Measurements from ENCODE around the gene GPR17. TPM values are rescaled to one million over a fixed set of nuclear protein-coding genes. Genes with fewer than 3 reads are reported as not detected.

Gene GPR17
- total RNA-seq, 1 experiment from 2014 or later = not detected

- H3K9me3 Mint-ChIP-seq (ENCODE audit: unreplicated experiment) = no peaks in the 10 kb centered on the region
- no peaks in the 10 kb centered on the region for H3K36me3 Mint-ChIP-seq (ENCODE audit: insufficient read depth, unreplicated experiment)
- no peak for TF ChIP-seq CTCF (IDR thresholded peaks at IDR 0.05; ENCODE audit: unreplicated experiment)
- H3K27ac Mint-ChIP-seq (ENCODE audit: low read depth, unreplicated experiment) = no peak overlapping the region
- H3K27me3 Mint-ChIP-seq (ENCODE audit: insufficient read depth, unreplicated experiment) = no peaks in the 10 kb centered on the region
- intact Hi-C loops (cut with micrococcal nuclease) = no loop called here
- ChIA-PET CTCF (no interaction called here), POLR2A (no interaction called here)
- DNase-seq (ENCODE audit: unreplicated experiment) = no peak
- no TSS peak for BruUV-seq (replicated peaks)
- no peak overlapping the region for H3K4me3 Mint-ChIP-seq (ENCODE audit: unreplicated experiment)
- H3K4me1 Mint-ChIP-seq (ENCODE audit: insufficient read depth, unreplicated experiment) = peaks cover 6% of the 10 kb centered on the region
These were observed 11.2 kb upstream of the GPR17 start for GRCh38 chr2:127634626-127635379.

GRCh38 chr2:127635380-127636237 lies 10.3 kb upstream of the GPR17 start:
- H3K4me1 Mint-ChIP-seq (ENCODE audit: insufficient read depth, unreplicated experiment) = no peaks in the 10 kb centered on the region
- H3K27me3 Mint-ChIP-seq (ENCODE audit: insufficient read depth, unreplicated experiment) = no peaks in the 10 kb centered on the region
- POLR2A ChIA-PET = no interaction called here
- no peak for DNase-seq (ENCODE audit: unreplicated experiment)
- H3K36me3 Mint-ChIP-seq (ENCODE audit: insufficient read depth, unreplicated experiment) = no peaks in the 10 kb centered on the region
- no peak overlapping the region for H3K27ac Mint-ChIP-seq (ENCODE audit: low read depth, unreplicated experiment)
- CTCF ChIA-PET = interaction anchor here (0.9 kb wide), 1 partner anchor 11 kb away, joined by 3 read pairs; no protein-coding TSS in a partner anchor
- no peak for TF ChIP-seq CTCF (IDR thresholded peaks at IDR 0.05; ENCODE audit: unreplicated experiment)
- H3K9me3 Mint-ChIP-seq (ENCODE audit: unreplicated experiment) = no peaks in the 10 kb centered on the region
- BruUV-seq (replicated peaks) = no TSS peak
- H3K4me3 Mint-ChIP-seq (ENCODE audit: unreplicated experiment) = no peak overlapping the region
- intact Hi-C loops (cut with micrococcal nuclease) = no loop called here

- H3K4me3 Mint-ChIP-seq (ENCODE audit: unreplicated experiment) = no peak overlapping the region
- H3K36me3 Mint-ChIP-seq (ENCODE audit: insufficient read depth, unreplicated experiment) = no peaks in the 10 kb centered on the region
- no peak for DNase-seq (ENCODE audit: unreplicated experiment)
- no peak overlapping the region for H3K27ac Mint-ChIP-seq (ENCODE audit: low read depth, unreplicated experiment)
- intact Hi-C loops (cut with micrococcal nuclease) = no loop called here
- H3K9me3 Mint-ChIP-seq (ENCODE audit: unreplicated experiment) = no peaks in the 10 kb centered on the region
- no peaks in the 10 kb centered on the region for H3K4me1 Mint-ChIP-seq (ENCODE audit: insufficient read depth, unreplicated experiment)
- CTCF ChIA-PET = interaction anchor here (0.9 kb wide), 1 partner anchor 12 kb away, joined by 3 read pairs; no protein-coding TSS in a partner anchor
- no peak for TF ChIP-seq CTCF (IDR thresholded peaks at IDR 0.05; ENCODE audit: unreplicated experiment)
- no peaks in the 10 kb centered on the region for H3K27me3 Mint-ChIP-seq (ENCODE audit: insufficient read depth, unreplicated experiment)
- POLR2A ChIA-PET = no interaction called here
- BruUV-seq (replicated peaks) = no TSS peak
These were observed 9.4 kb upstream of the GPR17 start for GRCh38 chr2:127636248-127637235.
